Posterior vena cava (tissue), 2 donors: ENCODE measurements around the gene XRCC4. TPM values are rescaled to one million over a fixed set of nuclear protein-coding genes. Genes with fewer than 3 reads are reported as not detected.
A peak's percentile ranks its signal among the peaks of the same experiment; 100 is the strongest.
"Not testable (repeated sequence)": the region's sequence is repeated elsewhere in the genome, so short reads cannot be mapped to it uniquely, and the experiment has no call there.

ENCODE experiments used
- DNase-seq: peaks from one replicate; pipeline ENCODE4 v3.0.0-alpha.2; 2020; ENCODE audit warnings: low spot score
- intact Hi-C, 2 donors: fragments of 100-400 bp; cut with DNase I; formaldehyde crosslinking; loops; one replicate each; pipeline versions ENCODE4 v1.14.1 to v1.14.2; 2022 to 2023
- total RNA-seq, 2 donors: library from RNA; stranded (reverse); fragmentation: NEBNext Ultra II Directional; extraction: Animal tissue kit (Norgen Biotek cat#: 25700); gene quantifications; one replicate each; pipeline ENCODE4 v1.2.1, GENCODE V29; 2021
- donor health status: DM: yes; HTN: yes; CAD: no.
- donor health status: DM: yes; HTN: yes; CAD: no.

The XRCC4 gene
- total RNA-seq, 2 donors from 2014 or later, result 8.4 to 9.1 TPM

- no peak for DNase-seq
- intact Hi-C loops, result no loop called here
Measured at GRCh38 chr5:83102364-83102980, 25.1 kb downstream of the XRCC4 start.

- no peak for DNase-seq
- intact Hi-C loops, result no loop called here
Measured at GRCh38 chr5:83104021-83104420, 26.7 kb downstream of the XRCC4 start.

GRCh38 chr5:83107692-83108420 is 30.5 kb downstream of the XRCC4 start:
- no peak for DNase-seq
- intact Hi-C loops, result no loop called here

- no peak for DNase-seq
- intact Hi-C loops, result no loop called here
Measured at GRCh38 chr5:83109380-83109779, 32.0 kb downstream of the XRCC4 start.

GRCh38 chr5:83115816-83116215 is 38.5 kb downstream of the XRCC4 start:
- no peak for DNase-seq
- intact Hi-C loops, result no loop called here

GRCh38 chr5:83118471-83118870 is 41.1 kb downstream of the XRCC4 start:
- no peak for DNase-seq

GRCh38 chr5:83118976-83119375 is 41.6 kb downstream of the XRCC4 start:
- no peak for DNase-seq
- intact Hi-C loops, result no loop called here

More at GRCh38 chr5:83118471-83118870, 41.1 kb downstream of the XRCC4 start:
- intact Hi-C loops, result no loop called here

- intact Hi-C loops, result no loop called here
- DNase-seq, result no peak
Measured at GRCh38 chr5:83124593-83124992, 47.2 kb downstream of the XRCC4 start.

GRCh38 chr5:83125560-83125959 is 48.2 kb downstream of the XRCC4 start:
- no peak for DNase-seq
- intact Hi-C loops, result no loop called here

- intact Hi-C loops, result no loop called here
- DNase-seq, result no peak
Measured at GRCh38 chr5:83126501-83126900, 49.2 kb downstream of the XRCC4 start.

GRCh38 chr5:83133797-83134196 is 56.5 kb downstream of the XRCC4 start:
- intact Hi-C loops, result no loop called here
- no peak for DNase-seq

- intact Hi-C loops, result loop anchor here in 1 of 2 donors (5.0 kb wide), 1 partner anchor 535 kb away; no protein-coding TSS in a partner anchor
- DNase-seq, result no peak
Measured at GRCh38 chr5:83142526-83142925, 65.2 kb downstream of the XRCC4 start.

GRCh38 chr5:83145241-83145640 is 67.9 kb downstream of the XRCC4 start:
- intact Hi-C loops, result no loop called here
- DNase-seq, result no peak

- no peak for DNase-seq
- intact Hi-C loops, result no loop called here
Measured at GRCh38 chr5:83145882-83146331, 68.6 kb downstream of the XRCC4 start.

GRCh38 chr5:83146441-83146840 is 69.1 kb downstream of the XRCC4 start:
- no peak for DNase-seq
- intact Hi-C loops, result no loop called here

GRCh38 chr5:83147593-83147992 is 70.2 kb downstream of the XRCC4 start:
- peak; percentile 53 for DNase-seq
- intact Hi-C loops, result no loop called here

GRCh38 chr5:83148370-83148769 is 71.0 kb downstream of the XRCC4 start:
- intact Hi-C loops, result no loop called here
- no peak for DNase-seq

GRCh38 chr5:83149671-83150070 is 72.3 kb downstream of the XRCC4 start:
- intact Hi-C loops, result no loop called here
- DNase-seq, result no peak

- no peak for DNase-seq
- intact Hi-C loops, result no loop called here
Measured at GRCh38 chr5:83151821-83152220, 74.5 kb downstream of the XRCC4 start.

GRCh38 chr5:83152996-83153395 is 75.6 kb downstream of the XRCC4 start:
- DNase-seq, intact Hi-C loops: not testable (repeated sequence)

- intact Hi-C loops, result no loop called here
- no peak for DNase-seq
Measured at GRCh38 chr5:83156001-83156400, 78.7 kb downstream of the XRCC4 start.
